ENCODE data around the gene KIF18A.

- TF ChIP-seq NRF1 (IDR thresholded peaks at IDR 0.05; ENCODE audit: low read depth, low read length) (no peak), CTCF (IDR thresholded peaks at IDR 0.05; ENCODE audit: control extremely low read depth in 1 of 3, insufficient read depth in 1 of 3, low read depth in 1 of 3, low read length in 3 of 3) (no peak), POLR2AphosphoS5 (IDR thresholded peaks at IDR 0.05; ENCODE audit: low read depth, low read length) (no peak)
Measured at GRCh38 chr11:28086569-28086968, 21.4 kb downstream of the KIF18A start.
